Thyroid gland (tissue), 4 donors: ENCODE data around the gene C5orf63. TPM values are rescaled to one million over a fixed set of nuclear protein-coding genes. Genes with fewer than 3 reads are reported as not detected.

Experiments used
- DNase-seq, 2 donors: peaks; one replicate each; pipeline ENCODE4 v3.0.0-alpha.2; 2019
- H3K27ac ChIP-seq, 3 donors: fragments of 200-600 bp; sonication (generic); 1 replicate in 2 of 3; 2 replicates in 1 of 3; pipeline ENCODE4 v1.5.1; 2016 to 2019; ENCODE audit warnings: mild to moderate bottlenecking in 1 of 3, moderate library complexity in 1 of 3
- H3K27me3 ChIP-seq: fragments of 200-600 bp; sonication (generic); one replicate; pipeline ENCODE4 v1.5.1; 2019
- H3K36me3 ChIP-seq, 2 donors: fragments of 200-600 bp; sonication (generic); one replicate each; pipeline ENCODE4 v1.5.1; 2016 to 2019
- H3K4me1 ChIP-seq, 2 donors: fragments of 200-600 bp; sonication (generic); one replicate each; pipeline ENCODE4 v1.5.1; 2017 to 2019
- H3K4me3 ChIP-seq, 3 donors: fragments of 200-600 bp; sonication (generic); replicated peaks in 1 of 3; 1 replicate in 2 of 3; 2 replicates in 1 of 3; pipeline ENCODE4 v1.5.1; 2016; ENCODE audit warnings: mild to moderate bottlenecking in 1 of 3
- H3K9me3 ChIP-seq: fragments of 200-600 bp; sonication (generic); one replicate; pipeline ENCODE4 v1.5.1; 2017
- POLR2A ChIP-seq, 2 donors: fragments of 450-650 bp; IDR thresholded peaks; one replicate each; pipeline ENCODE4 v1.6.1; 2017; ENCODE audit warnings: antibody characterized with exemption in 2 of 2, mild to moderate bottlenecking in 2 of 2, moderate library complexity in 1 of 2
- WGBS, 2 donors: methylation state at CpG; one replicate each; pipeline ENCODE4 v1.1.5; 2017; 5-methylcytosine and 5-hydroxymethylcytosine counted together
- intact Hi-C: fragments of 100-400 bp; cut with DNase I; formaldehyde crosslinking; loops from one replicate; pipeline ENCODE4 v1.15.1; 2023
- total RNA-seq, 4 donors: library from RNA; depleted of rRNA; stranded (reverse); fragments of >200 nt; gene quantifications; one replicate each; pipeline ENCODE4 v1.2.3, GENCODE V29; 2016
- TF ChIP-seq, protein P1 (sequence below), 6 experiments: fragments of 200-600 bp in 3 of 6; fragments of 450-650 bp in 3 of 6; sonication (generic) in 3 of 6; IDR thresholded peaks; one replicate each; pipeline ENCODE4 v1.5.1; 2016 to 2019; ENCODE audit warnings: antibody characterized with exemption in 6 of 6, mild to moderate bottlenecking in 2 of 6, inconsistent platforms in 1 of 6, moderate library complexity in 1 of 6

The C5orf63 gene
- total RNA-seq, 4 donors from 2014 or later: 4.3 to 13.7 (median 6.6) TPM

DNA sequence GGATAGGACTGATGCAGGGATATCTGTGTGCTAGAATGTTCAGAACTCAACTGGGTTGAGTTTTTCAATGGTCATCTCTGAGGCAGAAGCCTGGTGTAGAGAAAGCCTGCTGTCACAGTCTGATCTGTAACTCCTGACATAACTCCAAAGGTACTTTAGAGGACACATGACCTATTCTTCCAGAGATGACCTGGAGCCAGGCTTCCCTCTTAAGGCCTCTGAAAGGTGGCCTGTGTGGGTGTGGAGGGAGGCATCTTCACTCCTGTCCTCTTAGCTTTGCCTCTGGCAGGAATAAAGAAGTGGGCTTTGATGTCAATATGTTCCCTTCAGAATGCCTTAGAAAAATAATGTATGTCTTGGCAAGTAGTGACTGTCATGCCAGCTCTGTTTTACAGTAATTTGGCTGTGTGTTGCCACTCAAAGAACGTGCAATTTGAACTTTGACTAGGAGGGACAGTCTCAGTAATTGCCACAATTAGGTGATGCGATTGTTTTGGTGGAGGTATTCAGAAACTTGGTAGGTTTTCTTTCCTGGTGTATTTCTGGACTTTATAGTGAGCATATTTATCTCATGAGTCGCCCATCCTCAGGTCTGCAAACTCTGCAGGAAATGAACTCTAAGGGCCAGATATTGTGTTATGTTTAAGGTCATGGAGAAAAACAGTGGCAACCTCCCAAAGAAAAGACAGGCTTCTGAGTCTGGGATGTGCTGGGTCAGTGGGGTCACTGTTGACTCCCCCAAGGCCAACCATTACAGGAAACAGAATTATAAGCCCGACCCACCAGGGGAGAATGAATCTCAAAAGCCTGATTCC, 3.2 kb upstream of the C5orf63 start:
- Histone ChIP-seq H3K36me3 (no peaks in the 10 kb centered on the region), H3K27me3 (no peaks in the 10 kb centered on the region), H3K27ac (no peak overlapping the region), H3K4me1 (no peaks in the 10 kb centered on the region), H3K9me3 (no peaks in the 10 kb centered on the region), H3K4me3 (no peak overlapping the region)
- TF ChIP-seq, protein P1, sequence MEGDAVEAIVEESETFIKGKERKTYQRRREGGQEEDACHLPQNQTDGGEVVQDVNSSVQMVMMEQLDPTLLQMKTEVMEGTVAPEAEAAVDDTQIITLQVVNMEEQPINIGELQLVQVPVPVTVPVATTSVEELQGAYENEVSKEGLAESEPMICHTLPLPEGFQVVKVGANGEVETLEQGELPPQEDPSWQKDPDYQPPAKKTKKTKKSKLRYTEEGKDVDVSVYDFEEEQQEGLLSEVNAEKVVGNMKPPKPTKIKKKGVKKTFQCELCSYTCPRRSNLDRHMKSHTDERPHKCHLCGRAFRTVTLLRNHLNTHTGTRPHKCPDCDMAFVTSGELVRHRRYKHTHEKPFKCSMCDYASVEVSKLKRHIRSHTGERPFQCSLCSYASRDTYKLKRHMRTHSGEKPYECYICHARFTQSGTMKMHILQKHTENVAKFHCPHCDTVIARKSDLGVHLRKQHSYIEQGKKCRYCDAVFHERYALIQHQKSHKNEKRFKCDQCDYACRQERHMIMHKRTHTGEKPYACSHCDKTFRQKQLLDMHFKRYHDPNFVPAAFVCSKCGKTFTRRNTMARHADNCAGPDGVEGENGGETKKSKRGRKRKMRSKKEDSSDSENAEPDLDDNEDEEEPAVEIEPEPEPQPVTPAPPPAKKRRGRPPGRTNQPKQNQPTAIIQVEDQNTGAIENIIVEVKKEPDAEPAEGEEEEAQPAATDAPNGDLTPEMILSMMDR (IDR thresholded peaks at IDR 0.05): no peak
- no peak for TF ChIP-seq POLR2A (IDR thresholded peaks at IDR 0.05)
- WGBS, 2 donors: 53 to 58% methylated on average over 4 of the region's 4 CpGs
- DNase-seq: peak in 1 of 2 donors; percentile 3
- intact Hi-C loops: no loop called here

DNA sequence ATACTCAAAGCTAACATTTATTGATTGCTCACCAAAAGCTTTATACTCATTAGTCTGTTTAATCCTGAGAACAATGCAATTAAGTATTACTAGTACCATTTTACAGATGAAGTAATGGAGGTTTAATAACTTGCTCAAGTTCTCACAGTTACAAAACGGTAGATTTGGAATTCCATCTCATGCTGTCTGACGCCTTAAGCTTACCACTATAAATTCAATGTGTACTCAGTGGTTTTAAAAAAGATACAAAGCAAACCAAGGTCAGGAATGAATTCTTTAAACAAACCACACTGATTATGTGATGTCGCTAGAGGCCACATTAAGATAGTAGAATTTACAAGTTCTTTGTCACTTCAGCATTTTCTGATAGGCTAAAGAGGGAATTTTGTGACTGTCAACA, 1.2 kb upstream of the C5orf63 start:
- whole genome bisulfite sequencing, 2 donors: 90 to 96% methylated on average over 3 of the region's 3 CpGs
- intact Hi-C loops: no loop called here
- H3K9me3 ChIP-seq: no peaks in the 10 kb centered on the region

DNA sequence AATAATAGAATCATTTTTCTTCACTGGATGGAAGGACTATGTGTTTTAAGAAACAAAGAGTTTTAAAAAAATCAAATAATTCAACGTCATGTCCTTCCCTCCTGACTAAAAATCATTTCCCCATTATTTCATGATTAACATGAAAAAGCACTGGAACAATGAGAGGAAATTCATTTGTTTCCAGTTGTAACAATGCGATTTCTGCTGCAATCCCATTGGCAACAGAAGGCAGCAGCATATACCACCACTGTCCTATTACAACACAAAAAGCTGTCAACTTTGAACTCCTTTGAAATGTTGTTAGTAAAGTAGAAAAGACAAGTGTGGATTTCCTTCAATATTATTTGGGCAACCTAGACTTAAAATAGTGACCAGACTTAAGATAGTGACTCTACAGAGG, 3.1 kb downstream of the C5orf63 start:
- Histone ChIP-seq H3K36me3 (no peaks in the 10 kb centered on the region), H3K4me3 (no peak overlapping the region), H3K27me3 (no peaks in the 10 kb centered on the region), H3K27ac (no peak overlapping the region), H3K4me1 (no peaks in the 10 kb centered on the region), H3K9me3 (no peaks in the 10 kb centered on the region)
- DNase-seq: no peak
- intact Hi-C loops: no loop called here
- WGBS, 2 donors: 84 to 89% methylated on average over 2 of the region's 2 CpGs
- TF ChIP-seq POLR2A (IDR thresholded peaks at IDR 0.05): no peak
- TF ChIP-seq, protein P1 (IDR thresholded peaks at IDR 0.05): no peak

More for the DNA sequence above, 1.2 kb upstream of the C5orf63 start:
- Histone ChIP-seq H3K27ac (no peak overlapping the region), H3K27me3 (no peaks in the 10 kb centered on the region), H3K36me3 (no peaks in the 10 kb centered on the region), H3K4me3 (no peak overlapping the region), H3K4me1 (no peaks in the 10 kb centered on the region)
- TF ChIP-seq POLR2A (IDR thresholded peaks at IDR 0.05): no peak
- TF ChIP-seq, protein P1 (IDR thresholded peaks at IDR 0.05): no peak
- DNase-seq: no peak

DNA sequence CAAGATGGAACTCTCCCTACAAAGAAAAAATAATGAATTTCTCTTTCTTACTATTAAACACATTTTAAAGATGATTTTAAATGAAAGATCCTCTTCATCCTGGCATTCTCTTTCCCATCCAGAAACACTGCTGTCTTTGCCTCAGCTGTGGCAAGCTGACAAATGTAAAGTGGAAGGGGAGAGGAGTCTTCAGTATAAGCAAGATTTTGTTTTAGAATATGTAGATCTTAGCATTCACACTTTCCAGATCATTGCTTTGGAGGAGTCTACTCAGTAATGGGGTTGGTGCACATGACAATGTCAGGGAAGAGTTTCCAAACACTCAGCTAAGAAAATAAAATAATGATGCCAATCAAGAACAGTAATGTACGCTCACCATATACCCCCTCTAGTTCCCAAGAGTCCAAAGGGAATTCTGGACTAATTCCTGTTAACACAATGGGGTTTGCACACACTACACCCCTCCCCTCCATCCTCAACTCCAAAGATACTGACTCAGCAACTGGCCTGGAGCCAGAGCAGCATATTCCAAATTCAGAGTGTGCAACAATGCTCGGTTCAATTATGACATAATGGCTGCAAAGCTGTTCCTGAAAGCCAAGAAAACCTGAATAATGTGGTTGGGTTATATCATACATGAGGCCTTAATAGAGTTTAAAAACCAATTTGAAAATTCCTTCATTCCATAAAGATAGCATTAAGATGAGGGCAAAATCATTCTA, 4.6 kb downstream of the C5orf63 start:
- no peaks in the 10 kb centered on the region for H3K4me1 ChIP-seq
- no peaks in the 10 kb centered on the region for H3K27me3 ChIP-seq
- DNase-seq: peak; percentile 16 to 45
- TF ChIP-seq POLR2A (IDR thresholded peaks at IDR 0.05): no peak
- TF ChIP-seq, protein P1 (IDR thresholded peaks at IDR 0.05): no peak
- intact Hi-C loops: no loop called here
- H3K9me3 ChIP-seq: no peaks in the 10 kb centered on the region
- 42 to 48% methylated on average over 2 of the region's 2 CpGs for WGBS, 2 donors
- H3K27ac ChIP-seq: no peak overlapping the region
- H3K4me3 ChIP-seq: no peak overlapping the region
- H3K36me3 ChIP-seq: no peaks in the 10 kb centered on the region

DNA sequence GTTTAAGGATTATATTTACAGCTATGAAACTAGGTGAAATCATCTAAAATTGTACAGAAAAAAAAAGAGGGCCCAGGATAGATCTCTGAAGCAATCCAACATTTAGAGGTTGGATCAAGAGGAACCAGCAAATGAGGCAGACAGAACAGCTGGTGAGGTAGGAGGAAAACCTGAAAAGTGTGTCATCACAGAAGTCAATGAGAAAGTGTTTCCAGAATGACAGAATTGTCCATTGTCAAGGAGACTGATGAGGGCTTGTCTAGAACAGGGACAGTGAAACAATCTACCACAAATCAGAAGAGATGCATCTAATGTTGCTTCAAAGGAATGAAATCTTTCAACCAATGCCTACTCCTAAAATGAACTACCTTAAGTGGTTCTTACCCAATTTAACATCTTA, 6.6 kb downstream of the C5orf63 start:
- H3K9me3 ChIP-seq: no peaks in the 10 kb centered on the region
- no peak for TF ChIP-seq POLR2A (IDR thresholded peaks at IDR 0.05)
- TF ChIP-seq, protein P1 (IDR thresholded peaks at IDR 0.05): no peak
- DNase-seq: no peak
- no peak overlapping the region for H3K27ac ChIP-seq
- no peaks in the 10 kb centered on the region for H3K27me3 ChIP-seq
- H3K4me3 ChIP-seq: no peak overlapping the region
- H3K4me1 ChIP-seq: no peaks in the 10 kb centered on the region
- intact Hi-C loops: no loop called here
- H3K36me3 ChIP-seq: no peaks in the 10 kb centered on the region
